ENCODE results near the gene PAX3.

Gene PAX3

GRCh38 chr2:222214885-222215284 is 83.9 kb downstream of the PAX3 start:
- Histone ChIP-seq H3K27ac (no peak overlapping the region), H3K36me3 (no peaks in the 10 kb centered on the region), H3K9me3 (ENCODE audit: severe bottlenecking) (no peaks in the 10 kb centered on the region), H3K4me3 (ENCODE audit: low read depth, low read length) (no peak overlapping the region), H3K27me3 (ENCODE audit: insufficient read depth, low read depth, severe bottlenecking) (no peaks in the 10 kb centered on the region)
- no peak for DNase-seq
- TF ChIP-seq, protein P1, sequence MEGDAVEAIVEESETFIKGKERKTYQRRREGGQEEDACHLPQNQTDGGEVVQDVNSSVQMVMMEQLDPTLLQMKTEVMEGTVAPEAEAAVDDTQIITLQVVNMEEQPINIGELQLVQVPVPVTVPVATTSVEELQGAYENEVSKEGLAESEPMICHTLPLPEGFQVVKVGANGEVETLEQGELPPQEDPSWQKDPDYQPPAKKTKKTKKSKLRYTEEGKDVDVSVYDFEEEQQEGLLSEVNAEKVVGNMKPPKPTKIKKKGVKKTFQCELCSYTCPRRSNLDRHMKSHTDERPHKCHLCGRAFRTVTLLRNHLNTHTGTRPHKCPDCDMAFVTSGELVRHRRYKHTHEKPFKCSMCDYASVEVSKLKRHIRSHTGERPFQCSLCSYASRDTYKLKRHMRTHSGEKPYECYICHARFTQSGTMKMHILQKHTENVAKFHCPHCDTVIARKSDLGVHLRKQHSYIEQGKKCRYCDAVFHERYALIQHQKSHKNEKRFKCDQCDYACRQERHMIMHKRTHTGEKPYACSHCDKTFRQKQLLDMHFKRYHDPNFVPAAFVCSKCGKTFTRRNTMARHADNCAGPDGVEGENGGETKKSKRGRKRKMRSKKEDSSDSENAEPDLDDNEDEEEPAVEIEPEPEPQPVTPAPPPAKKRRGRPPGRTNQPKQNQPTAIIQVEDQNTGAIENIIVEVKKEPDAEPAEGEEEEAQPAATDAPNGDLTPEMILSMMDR (IDR thresholded peaks at IDR 0.05; ENCODE audit: low read depth, low read length): no peak

- TF ChIP-seq, protein P1 (IDR thresholded peaks at IDR 0.05; ENCODE audit: low read depth, low read length): no peak
- Histone ChIP-seq H3K27ac (no peak overlapping the region), H3K36me3 (no peaks in the 10 kb centered on the region), H3K4me3 (ENCODE audit: low read depth, low read length) (no peak overlapping the region), H3K9me3 (ENCODE audit: severe bottlenecking) (no peaks in the 10 kb centered on the region), H3K27me3 (ENCODE audit: insufficient read depth, low read depth, severe bottlenecking) (no peaks in the 10 kb centered on the region)
- no peak for DNase-seq
Measured at GRCh38 chr2:222213049-222213448, 85.7 kb downstream of the PAX3 start.

DNA sequence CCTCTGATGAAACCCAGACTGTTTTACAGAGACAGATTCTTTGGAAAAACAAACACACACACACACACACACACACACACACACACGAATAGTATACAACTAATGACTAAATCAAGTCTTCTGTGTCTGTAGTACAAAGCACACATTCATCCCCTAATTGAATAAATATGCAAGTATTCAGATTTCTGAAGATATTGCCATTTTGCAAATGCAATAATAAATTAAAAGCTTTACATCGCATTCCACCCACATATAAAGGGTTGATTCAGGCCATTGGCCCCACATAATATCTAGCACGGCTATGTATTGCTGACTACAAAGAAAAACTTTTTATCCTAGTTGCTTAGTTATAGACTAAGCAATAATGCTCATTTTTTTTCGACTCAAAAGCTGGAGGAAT is 86.2 kb downstream of the PAX3 start:
- no peaks in the 10 kb centered on the region for H3K9me3 ChIP-seq (ENCODE audit: severe bottlenecking)
- no peaks in the 10 kb centered on the region for H3K27me3 ChIP-seq (ENCODE audit: insufficient read depth, low read depth, severe bottlenecking)
- DNase-seq: no peak
- TF ChIP-seq, protein P1 (IDR thresholded peaks at IDR 0.05; ENCODE audit: low read depth, low read length): no peak
- no peaks in the 10 kb centered on the region for H3K36me3 ChIP-seq
- H3K4me3 ChIP-seq (ENCODE audit: low read depth, low read length): no peak overlapping the region
- H3K27ac ChIP-seq: no peak overlapping the region

DNA sequence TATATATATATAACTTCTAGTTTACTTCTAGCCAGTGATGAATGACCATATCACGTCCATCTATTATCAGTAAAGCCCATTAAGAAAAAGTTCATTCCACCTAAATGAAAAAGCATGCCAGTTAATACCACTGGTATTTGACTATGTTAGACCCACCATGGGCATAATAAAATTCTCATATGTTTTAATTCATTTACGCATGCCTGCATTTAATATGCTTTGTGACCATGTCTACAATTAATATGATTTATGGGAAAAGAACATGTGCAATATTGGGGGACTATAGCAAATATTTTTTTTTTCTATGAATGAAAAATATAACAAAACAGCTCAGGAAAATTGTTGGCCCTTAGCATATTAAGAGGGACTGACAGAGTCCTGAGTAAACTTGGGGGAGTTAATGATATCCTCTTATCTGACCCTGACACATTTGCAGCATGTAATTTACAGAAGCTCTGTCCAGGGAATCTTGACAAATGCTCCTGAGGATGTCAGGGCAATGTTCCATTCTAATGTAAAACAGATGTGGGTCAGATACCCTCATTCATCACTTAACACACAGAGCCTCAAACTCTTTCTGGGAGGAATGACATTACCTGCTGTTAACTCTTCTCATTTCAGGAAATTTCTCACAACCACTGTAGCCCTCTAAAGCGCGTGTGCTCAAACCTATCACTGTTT is 90.6 kb downstream of the PAX3 start:
- TF ChIP-seq, protein P1 (IDR thresholded peaks at IDR 0.05; ENCODE audit: low read depth, low read length): no peak
- Histone ChIP-seq H3K36me3 (no peaks in the 10 kb centered on the region), H3K27me3 (ENCODE audit: insufficient read depth, low read depth, severe bottlenecking) (no peaks in the 10 kb centered on the region)

DNA sequence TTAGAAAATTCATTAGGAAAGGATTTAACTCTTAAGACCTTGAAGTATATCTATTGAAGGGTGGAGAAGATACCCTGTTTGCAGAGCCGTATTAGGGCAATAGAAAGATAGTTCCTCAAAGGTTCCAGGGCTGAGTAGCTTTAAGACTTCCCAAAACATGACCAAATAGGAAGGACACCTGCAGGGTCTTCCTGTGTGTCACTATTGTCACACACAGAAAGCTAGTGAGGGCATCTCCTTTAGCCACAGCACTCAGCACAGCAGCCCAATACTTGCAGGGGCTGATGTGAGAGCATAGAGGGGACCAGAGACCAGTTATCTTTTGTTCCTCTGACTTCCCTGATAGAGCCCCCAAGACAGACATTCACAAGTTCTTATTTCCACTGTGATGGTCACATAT is 93.7 kb downstream of the PAX3 start:
- Histone ChIP-seq H3K36me3 (no peaks in the 10 kb centered on the region), H3K27me3 (ENCODE audit: insufficient read depth, low read depth, severe bottlenecking) (no peaks in the 10 kb centered on the region), H3K4me3 (ENCODE audit: low read depth, low read length) (no peak overlapping the region), H3K9me3 (ENCODE audit: severe bottlenecking) (no peaks in the 10 kb centered on the region), H3K27ac (no peak overlapping the region)
- TF ChIP-seq, protein P1 (IDR thresholded peaks at IDR 0.05; ENCODE audit: low read depth, low read length): no peak
- no peak for DNase-seq

More for the DNA sequence above, 90.6 kb downstream of the PAX3 start:
- H3K9me3 ChIP-seq (ENCODE audit: severe bottlenecking): no peaks in the 10 kb centered on the region
- no peak for DNase-seq
- no peak overlapping the region for H3K27ac ChIP-seq
- no peak overlapping the region for H3K4me3 ChIP-seq (ENCODE audit: low read depth, low read length)

DNA sequence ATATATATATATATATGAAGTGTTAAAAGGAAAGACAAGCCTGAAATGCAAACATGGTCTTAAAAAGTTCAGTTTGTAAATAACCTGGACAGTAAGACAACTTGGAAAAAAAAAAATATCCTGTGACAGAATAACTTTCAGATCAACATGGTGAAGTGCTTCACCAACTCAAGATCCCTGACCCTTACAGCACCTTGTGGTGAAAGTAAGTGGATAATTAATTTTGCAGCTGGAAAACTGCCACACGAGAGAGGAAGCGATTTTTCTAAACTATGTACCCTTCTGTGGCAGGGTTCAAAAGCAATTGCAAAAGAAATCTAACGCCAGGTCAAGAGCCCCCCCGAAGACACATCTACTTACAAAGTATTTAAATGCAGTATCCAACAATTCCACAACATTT is 95.8 kb downstream of the PAX3 start:
- Histone ChIP-seq H3K4me3 (ENCODE audit: low read depth, low read length) (no peak overlapping the region), H3K9me3 (ENCODE audit: severe bottlenecking) (no peaks in the 10 kb centered on the region)
- DNase-seq: no peak

More for the DNA sequence above, 95.8 kb downstream of the PAX3 start:
- Histone ChIP-seq H3K36me3 (no peaks in the 10 kb centered on the region), H3K27ac (no peak overlapping the region), H3K27me3 (ENCODE audit: insufficient read depth, low read depth, severe bottlenecking) (peaks cover 2% of the 10 kb centered on the region)
- TF ChIP-seq, protein P1 (IDR thresholded peaks at IDR 0.05; ENCODE audit: low read depth, low read length): no peak

All from WERI-Rb-1 (cell line).